HT-29 (cell line): Measurements from ENCODE around the gene RWDD3. TPM values are rescaled to one million over a fixed set of nuclear protein-coding genes. Genes with fewer than 3 reads are reported as not detected.

ENCODE experiments used
- DNase-seq: peaks from one replicate; pipeline ENCODE4 v3.0.0-alpha.2; 2015; ENCODE audit warnings: low spot score
- total RNA-seq: library from RNA; depleted of rRNA; stranded (reverse); fragments of >200 nt; shearing (Covaris generic); gene quantifications from 2 replicates; pipeline ENCODE4 v1.2.3, GENCODE V29; 2014; rRNA removed

The RWDD3 gene
- 3.5 TPM in 2 replicates for total RNA-seq

GRCh38 chr1:95233737-95234500 is at the start of gene RWDD3:
RWDD3 (plus strand) TSS chr1:95234210; CDS start chr1:95234231, 21 bp downstream.
- peak; percentile 87 for DNase-seq

GRCh38 chr1:95186149-95186548 is 47.9 kb upstream of the RWDD3 start:
- DNase-seq = no peak

- no peak for DNase-seq
Observed at GRCh38 chr1:95193591-95193990, 40.4 kb upstream of the RWDD3 start.

GRCh38 chr1:95195046-95195445 is 39.0 kb upstream of the RWDD3 start:
- no peak for DNase-seq

- DNase-seq = no peak
Observed at GRCh38 chr1:95196017-95196416, 38.0 kb upstream of the RWDD3 start.

GRCh38 chr1:95197616-95198252 is 36.3 kb upstream of the RWDD3 start:
- DNase-seq = no peak

GRCh38 chr1:95201905-95202304 is 32.1 kb upstream of the RWDD3 start:
- no peak for DNase-seq

GRCh38 chr1:95203908-95204437 is 30.0 kb upstream of the RWDD3 start:
- DNase-seq = no peak

- DNase-seq = no peak
Observed at GRCh38 chr1:95206514-95206913, 27.5 kb upstream of the RWDD3 start.

- DNase-seq = no peak
Observed at GRCh38 chr1:95207223-95207935, 26.6 kb upstream of the RWDD3 start.

- DNase-seq = no peak
Observed at GRCh38 chr1:95208876-95209275, 25.1 kb upstream of the RWDD3 start.

- DNase-seq = no peak
Observed at GRCh38 chr1:95209291-95209690, 24.7 kb upstream of the RWDD3 start.

GRCh38 chr1:95216292-95216990 is 17.6 kb upstream of the RWDD3 start:
- peak; percentile 49 for DNase-seq

GRCh38 chr1:95217371-95217770 is 16.6 kb upstream of the RWDD3 start:
- no peak for DNase-seq

GRCh38 chr1:95219407-95219806 is 14.6 kb upstream of the RWDD3 start:
- DNase-seq = no peak

GRCh38 chr1:95221306-95221705 is 12.7 kb upstream of the RWDD3 start:
- no peak for DNase-seq

- no peak for DNase-seq
Observed at GRCh38 chr1:95222629-95223028, 11.4 kb upstream of the RWDD3 start.

- DNase-seq = no peak
Observed at GRCh38 chr1:95223110-95223509, 10.9 kb upstream of the RWDD3 start.

GRCh38 chr1:95226781-95227660 is 7.0 kb upstream of the RWDD3 start:
- DNase-seq = no peak

GRCh38 chr1:95229037-95229436 is 5.0 kb upstream of the RWDD3 start:
- no peak for DNase-seq

GRCh38 chr1:95229706-95230105 is 4.3 kb upstream of the RWDD3 start:
- DNase-seq = no peak
